Measurements from ENCODE around the gene OIP5.
A peak's percentile ranks its signal among the peaks of the same experiment; 100 is the strongest.

OIP5 gene

GRCh38 chr15:41332194-41333025 is at the start of gene OIP5, which contains the start of gene NUSAP1:
Gene OIP5 (minus strand): TSS chr15:41332591. CDS start chr15:41332561, 30 bp downstream.
Gene NUSAP1 (plus strand): TSS chr15:41332881. CDS start chr15:41332958, 77 bp downstream.
- Histone ChIP-seq H3K4me3 (peak within 1 kb of the TSS; percentile 98), H3K9ac (ENCODE audit: insufficient read length) (peak within 1 kb of the TSS; percentile 99), H3K9me3 (ENCODE audit: low read depth, low read length) (no peaks in the 10 kb centered on the region), H3K36me3 (ENCODE audit: insufficient read depth, low read length) (peaks cover 11% of the 10 kb centered on the region), H3K27ac (peak within 1 kb of the TSS; percentile 93)
- peak; percentile 89 for TF ChIP-seq POLR2AphosphoS5 (IDR thresholded peaks at IDR 0.05; ENCODE audit: borderline replicate concordance, low read depth, low read length)
- peak; percentile 50 for TF ChIP-seq FOXP2 (optimal IDR thresholded peaks at IDR 0.05; ENCODE audit: control extremely low read depth, extremely low read length, insufficient read depth)
- no peak for TF ChIP-seq EZH2 (IDR thresholded peaks at IDR 0.05)
- peak; percentile 99 for DNase-seq (ENCODE audit: low read depth, low spot score)

- no peak for TF ChIP-seq EZH2 (IDR thresholded peaks at IDR 0.05)
- TF ChIP-seq POLR2AphosphoS5 (IDR thresholded peaks at IDR 0.05; ENCODE audit: borderline replicate concordance, low read depth, low read length) = no peak
- TF ChIP-seq FOXP2 (optimal IDR thresholded peaks at IDR 0.05; ENCODE audit: control extremely low read depth, extremely low read length, insufficient read depth) = no peak
- Histone ChIP-seq H3K9me3 (ENCODE audit: low read depth, low read length) (no peaks in the 10 kb centered on the region), H3K27ac (no peak overlapping the region), H3K36me3 (ENCODE audit: insufficient read depth, low read length) (peaks cover 73% of the 10 kb centered on the region), H3K4me3 (no peak overlapping the region), H3K9ac (ENCODE audit: insufficient read length) (no peak overlapping the region)
- DNase-seq (ENCODE audit: low read depth, low spot score) = no peak
Measured at GRCh38 chr15:41377978-41378377, 45.6 kb upstream of the OIP5 start.

- Histone ChIP-seq H3K9me3 (ENCODE audit: low read depth, low read length) (no peaks in the 10 kb centered on the region), H3K4me3 (no peak overlapping the region), H3K9ac (ENCODE audit: insufficient read length) (no peak overlapping the region), H3K27ac (no peak overlapping the region), H3K36me3 (ENCODE audit: insufficient read depth, low read length) (peaks cover 92% of the 10 kb centered on the region)
- no peak for TF ChIP-seq EZH2 (IDR thresholded peaks at IDR 0.05)
- TF ChIP-seq FOXP2 (optimal IDR thresholded peaks at IDR 0.05; ENCODE audit: control extremely low read depth, extremely low read length, insufficient read depth) = no peak
- TF ChIP-seq POLR2AphosphoS5 (IDR thresholded peaks at IDR 0.05; ENCODE audit: borderline replicate concordance, low read depth, low read length) = no peak
- no peak for DNase-seq (ENCODE audit: low read depth, low spot score)
Measured at GRCh38 chr15:41367418-41367817, 35.0 kb upstream of the OIP5 start.

- H3K9ac ChIP-seq (ENCODE audit: insufficient read length) = no peak overlapping the region
- no peaks in the 10 kb centered on the region for H3K9me3 ChIP-seq (ENCODE audit: low read depth, low read length)
- H3K27ac ChIP-seq = no peak overlapping the region
- no peak for TF ChIP-seq EZH2 (IDR thresholded peaks at IDR 0.05)
- TF ChIP-seq FOXP2 (optimal IDR thresholded peaks at IDR 0.05; ENCODE audit: control extremely low read depth, extremely low read length, insufficient read depth) = no peak
- no peak for TF ChIP-seq POLR2AphosphoS5 (IDR thresholded peaks at IDR 0.05; ENCODE audit: borderline replicate concordance, low read depth, low read length)
- no peak overlapping the region for H3K4me3 ChIP-seq
- no peak for DNase-seq (ENCODE audit: low read depth, low spot score)
- H3K36me3 ChIP-seq (ENCODE audit: insufficient read depth, low read length) = peaks cover 86% of the 10 kb centered on the region
Measured at GRCh38 chr15:41354371-41354770, 22.0 kb upstream of the OIP5 start.

DNA sequence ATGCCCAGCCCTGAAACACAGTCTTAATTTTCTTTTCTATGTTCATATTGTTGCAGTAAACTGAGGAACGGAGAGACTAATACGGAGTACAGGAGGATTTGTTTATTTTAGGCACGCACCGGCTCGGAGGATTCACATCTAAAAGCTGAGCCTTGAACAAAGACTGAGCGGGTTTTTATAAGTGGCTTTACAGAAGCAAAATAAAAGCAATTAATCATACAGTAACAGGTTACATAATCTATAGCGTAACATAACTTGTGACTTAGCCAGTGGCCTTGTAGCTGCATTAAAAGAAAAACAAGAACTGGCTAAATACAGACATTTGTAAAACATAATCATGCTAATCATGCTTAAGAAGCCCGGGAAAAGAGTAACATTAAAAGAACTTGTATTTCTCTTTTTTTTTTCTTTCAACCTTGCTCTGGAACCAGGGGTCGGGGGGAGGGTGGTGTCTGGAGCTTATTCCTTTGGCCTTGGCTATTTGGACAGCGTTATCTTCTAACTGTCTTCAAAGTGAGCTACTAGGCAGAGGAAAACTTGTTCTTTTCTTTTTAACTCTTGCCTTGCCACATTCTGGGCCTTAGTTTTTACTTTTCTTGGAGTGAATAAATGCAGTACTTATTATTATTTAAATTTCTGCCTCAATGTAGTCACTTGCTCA is 17.8 kb upstream of the OIP5 start:
- H3K27ac ChIP-seq = no peak overlapping the region
- H3K36me3 ChIP-seq (ENCODE audit: insufficient read depth, low read length) = peaks cover 84% of the 10 kb centered on the region
- TF ChIP-seq FOXP2 (optimal IDR thresholded peaks at IDR 0.05; ENCODE audit: control extremely low read depth, extremely low read length, insufficient read depth) (no peak), POLR2AphosphoS5 (IDR thresholded peaks at IDR 0.05; ENCODE audit: borderline replicate concordance, low read depth, low read length) (no peak), EZH2 (IDR thresholded peaks at IDR 0.05) (no peak)
- no peak overlapping the region for H3K4me3 ChIP-seq
- no peak overlapping the region for H3K9ac ChIP-seq (ENCODE audit: insufficient read length)
- no peaks in the 10 kb centered on the region for H3K9me3 ChIP-seq (ENCODE audit: low read depth, low read length)
- DNase-seq (ENCODE audit: low read depth, low spot score) = no peak

DNA sequence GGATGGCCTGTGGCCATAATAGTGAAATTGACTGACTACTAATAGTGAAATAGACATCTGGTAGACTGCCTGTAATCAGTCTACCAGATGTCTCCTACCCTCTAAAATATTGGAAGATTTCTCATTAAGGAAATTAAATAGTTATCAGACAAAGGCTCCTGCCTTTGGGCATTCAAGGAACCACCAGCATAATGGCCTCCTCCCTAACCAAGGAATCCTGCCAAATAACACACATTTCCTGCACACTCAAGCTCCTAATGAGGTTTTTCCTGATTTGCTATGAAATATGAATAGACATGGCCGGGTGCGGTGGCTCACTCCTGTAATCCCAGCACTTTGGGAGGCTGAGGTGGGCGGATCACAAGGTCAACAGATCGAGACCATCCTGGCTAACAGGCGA is 14.8 kb upstream of the OIP5 start:
- DNase-seq (ENCODE audit: low read depth, low spot score) = no peak
- TF ChIP-seq FOXP2 (optimal IDR thresholded peaks at IDR 0.05; ENCODE audit: control extremely low read depth, extremely low read length, insufficient read depth) = no peak
- no peak for TF ChIP-seq EZH2 (IDR thresholded peaks at IDR 0.05)
- TF ChIP-seq POLR2AphosphoS5 (IDR thresholded peaks at IDR 0.05; ENCODE audit: borderline replicate concordance, low read depth, low read length) = no peak
- H3K27ac ChIP-seq = no peak overlapping the region
- no peaks in the 10 kb centered on the region for H3K9me3 ChIP-seq (ENCODE audit: low read depth, low read length)
- peaks cover 94% of the 10 kb centered on the region for H3K36me3 ChIP-seq (ENCODE audit: insufficient read depth, low read length)
- H3K9ac ChIP-seq (ENCODE audit: insufficient read length) = no peak overlapping the region
- H3K4me3 ChIP-seq = no peak overlapping the region

DNA sequence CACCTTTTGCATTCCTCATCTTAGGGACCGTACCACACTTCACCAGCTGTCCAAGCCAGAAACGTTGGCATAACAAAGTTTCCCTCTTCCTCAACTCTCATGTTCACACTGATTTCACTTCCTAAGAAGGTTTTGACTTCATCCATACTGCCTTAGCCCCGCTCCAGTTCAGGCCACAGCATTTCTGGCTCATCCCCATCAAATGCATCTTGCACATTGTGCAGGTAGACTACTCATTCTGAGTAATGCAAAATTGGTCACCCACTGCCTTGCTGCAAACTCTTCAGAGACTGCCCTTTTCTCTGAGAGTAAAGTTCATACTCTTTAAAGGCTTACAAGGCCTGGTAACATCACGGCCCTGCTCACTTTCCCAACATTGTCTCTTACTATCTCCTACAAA is 9.1 kb upstream of the OIP5 start:
- peaks cover 86% of the 10 kb centered on the region for H3K36me3 ChIP-seq (ENCODE audit: insufficient read depth, low read length)
- no peak for TF ChIP-seq EZH2 (IDR thresholded peaks at IDR 0.05)
- no peak for TF ChIP-seq POLR2AphosphoS5 (IDR thresholded peaks at IDR 0.05; ENCODE audit: borderline replicate concordance, low read depth, low read length)
- TF ChIP-seq FOXP2 (optimal IDR thresholded peaks at IDR 0.05; ENCODE audit: control extremely low read depth, extremely low read length, insufficient read depth) = no peak
- no peak overlapping the region for H3K4me3 ChIP-seq
- H3K9ac ChIP-seq (ENCODE audit: insufficient read length) = no peak overlapping the region
- no peaks in the 10 kb centered on the region for H3K9me3 ChIP-seq (ENCODE audit: low read depth, low read length)
- no peak overlapping the region for H3K27ac ChIP-seq
- no peak for DNase-seq (ENCODE audit: low read depth, low spot score)

DNA sequence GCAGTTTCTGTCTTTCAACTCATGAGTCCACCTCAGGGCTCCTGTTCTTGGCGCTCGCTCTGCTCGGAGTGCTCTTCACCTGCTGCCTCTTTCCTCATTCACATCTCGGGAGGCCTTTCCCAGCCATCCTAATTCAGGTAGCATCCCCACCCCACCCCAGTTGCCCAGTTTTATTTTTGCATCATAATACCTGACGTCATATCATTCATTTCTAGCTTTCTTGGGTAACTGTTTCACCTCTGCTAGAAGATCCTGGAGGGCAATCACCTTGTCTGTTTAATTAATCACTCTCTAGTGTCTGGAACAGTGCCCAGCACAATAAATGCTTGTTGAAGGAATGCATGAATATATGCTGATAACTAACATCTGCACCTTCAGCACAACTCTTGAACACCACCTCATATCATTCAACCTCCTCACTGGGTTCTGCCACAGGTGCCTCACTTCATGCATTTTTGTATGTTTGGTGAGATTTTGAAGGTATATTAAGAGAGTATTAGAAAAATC is 7.9 kb upstream of the OIP5 start:
- Histone ChIP-seq H3K36me3 (ENCODE audit: insufficient read depth, low read length) (peaks cover 77% of the 10 kb centered on the region), H3K4me3 (no peak overlapping the region), H3K9me3 (ENCODE audit: low read depth, low read length) (no peaks in the 10 kb centered on the region)

More for the DNA sequence above, 7.9 kb upstream of the OIP5 start:
- Histone ChIP-seq H3K9ac (ENCODE audit: insufficient read length) (no peak overlapping the region), H3K27ac (no peak overlapping the region)
- TF ChIP-seq POLR2AphosphoS5 (IDR thresholded peaks at IDR 0.05; ENCODE audit: borderline replicate concordance, low read depth, low read length) = no peak
- TF ChIP-seq EZH2 (IDR thresholded peaks at IDR 0.05) = no peak
- no peak for TF ChIP-seq FOXP2 (optimal IDR thresholded peaks at IDR 0.05; ENCODE audit: control extremely low read depth, extremely low read length, insufficient read depth)
- DNase-seq (ENCODE audit: low read depth, low spot score) = no peak

All from SK-N-MC (cell line).